ENCODE data around the gene ACR.

Gene ACR

GRCh38 chr22:50720301-50721256 is 17.4 kb upstream of the ACR start:
- Mint-ChIP-seq H3K36me3 (ENCODE audit: low read depth) (no peaks in the 10 kb centered on the region), H3K27ac (no peak overlapping the region), H3K9me3 (no peaks in the 10 kb centered on the region), H3K4me3 (no peak overlapping the region), H3K27me3 (ENCODE audit: low read depth) (no peaks in the 10 kb centered on the region), H3K4me1 (ENCODE audit: low read depth) (no peaks in the 10 kb centered on the region)

- Mint-ChIP-seq H3K4me3 (no peak overlapping the region), H3K27ac (no peak overlapping the region), H3K27me3 (ENCODE audit: low read depth) (no peaks in the 10 kb centered on the region), H3K36me3 (ENCODE audit: low read depth) (no peaks in the 10 kb centered on the region), H3K9me3 (no peaks in the 10 kb centered on the region), H3K4me1 (ENCODE audit: low read depth) (no peaks in the 10 kb centered on the region)
Observed at GRCh38 chr22:50721257-50721844, 16.7 kb upstream of the ACR start.

GRCh38 chr22:50722048-50722701 is 15.8 kb upstream of the ACR start:
- Mint-ChIP-seq H3K27ac (no peak overlapping the region), H3K36me3 (ENCODE audit: low read depth) (no peaks in the 10 kb centered on the region), H3K4me1 (ENCODE audit: low read depth) (no peaks in the 10 kb centered on the region), H3K9me3 (no peaks in the 10 kb centered on the region), H3K4me3 (no peak overlapping the region), H3K27me3 (ENCODE audit: low read depth) (no peaks in the 10 kb centered on the region)

- H3K4me1 Mint-ChIP-seq (ENCODE audit: low read depth), result no peaks in the 10 kb centered on the region
Observed at GRCh38 chr22:50722716-50723428, 15.1 kb upstream of the ACR start.

GRCh38 chr22:50723991-50724390 is 14.0 kb upstream of the ACR start:
- Mint-ChIP-seq H3K36me3 (ENCODE audit: low read depth) (no peaks in the 10 kb centered on the region), H3K4me1 (ENCODE audit: low read depth) (no peaks in the 10 kb centered on the region), H3K9me3 (no peaks in the 10 kb centered on the region), H3K27ac (no peak overlapping the region), H3K27me3 (ENCODE audit: low read depth) (no peaks in the 10 kb centered on the region), H3K4me3 (no peak overlapping the region)

More at GRCh38 chr22:50722716-50723428, 15.1 kb upstream of the ACR start:
- Mint-ChIP-seq H3K4me3 (no peak overlapping the region), H3K27ac (no peak overlapping the region), H3K36me3 (ENCODE audit: low read depth) (no peaks in the 10 kb centered on the region), H3K9me3 (no peaks in the 10 kb centered on the region), H3K27me3 (ENCODE audit: low read depth) (no peaks in the 10 kb centered on the region)

- H3K36me3 Mint-ChIP-seq (ENCODE audit: low read depth), result no peaks in the 10 kb centered on the region
- no peak overlapping the region for H3K4me3 Mint-ChIP-seq
- H3K4me1 Mint-ChIP-seq (ENCODE audit: low read depth), result no peaks in the 10 kb centered on the region
- no peaks in the 10 kb centered on the region for H3K9me3 Mint-ChIP-seq
- H3K27me3 Mint-ChIP-seq (ENCODE audit: low read depth), result no peaks in the 10 kb centered on the region
- no peak overlapping the region for H3K27ac Mint-ChIP-seq
Observed at GRCh38 chr22:50724616-50725015, 13.4 kb upstream of the ACR start.

- H3K27ac Mint-ChIP-seq, result no peak overlapping the region
- H3K4me3 Mint-ChIP-seq, result no peak overlapping the region
- no peaks in the 10 kb centered on the region for H3K36me3 Mint-ChIP-seq (ENCODE audit: low read depth)
- H3K9me3 Mint-ChIP-seq, result no peaks in the 10 kb centered on the region
- no peaks in the 10 kb centered on the region for H3K4me1 Mint-ChIP-seq (ENCODE audit: low read depth)
- no peaks in the 10 kb centered on the region for H3K27me3 Mint-ChIP-seq (ENCODE audit: low read depth)
Observed at GRCh38 chr22:50725597-50725996, 12.4 kb upstream of the ACR start.

GRCh38 chr22:50726643-50727340 is 11.2 kb upstream of the ACR start:
- Mint-ChIP-seq H3K27me3 (ENCODE audit: low read depth) (no peaks in the 10 kb centered on the region), H3K4me3 (no peak overlapping the region), H3K27ac (no peak overlapping the region), H3K4me1 (ENCODE audit: low read depth) (no peaks in the 10 kb centered on the region), H3K9me3 (no peaks in the 10 kb centered on the region), H3K36me3 (ENCODE audit: low read depth) (no peaks in the 10 kb centered on the region)

GRCh38 chr22:50727678-50728522 is 10.1 kb upstream of the ACR start:
- no peak overlapping the region for H3K27ac Mint-ChIP-seq
- no peak overlapping the region for H3K4me3 Mint-ChIP-seq
- H3K36me3 Mint-ChIP-seq (ENCODE audit: low read depth), result no peaks in the 10 kb centered on the region
- H3K9me3 Mint-ChIP-seq, result no peaks in the 10 kb centered on the region
- H3K27me3 Mint-ChIP-seq (ENCODE audit: low read depth), result no peaks in the 10 kb centered on the region
- peaks cover 1% of the 10 kb centered on the region for H3K4me1 Mint-ChIP-seq (ENCODE audit: low read depth)

- Mint-ChIP-seq H3K4me3 (no peak overlapping the region), H3K36me3 (ENCODE audit: low read depth) (no peaks in the 10 kb centered on the region), H3K9me3 (no peaks in the 10 kb centered on the region), H3K4me1 (ENCODE audit: low read depth) (peaks cover 1% of the 10 kb centered on the region), H3K27ac (no peak overlapping the region), H3K27me3 (ENCODE audit: low read depth) (no peaks in the 10 kb centered on the region)
Observed at GRCh38 chr22:50728523-50728931, 9.5 kb upstream of the ACR start.

GRCh38 chr22:50729391-50730012 is 8.5 kb upstream of the ACR start:
- Mint-ChIP-seq H3K27ac (no peak overlapping the region), H3K9me3 (no peaks in the 10 kb centered on the region), H3K4me1 (ENCODE audit: low read depth) (peaks cover 1% of the 10 kb centered on the region), H3K4me3 (no peak overlapping the region), H3K36me3 (ENCODE audit: low read depth) (no peaks in the 10 kb centered on the region), H3K27me3 (ENCODE audit: low read depth) (no peaks in the 10 kb centered on the region)

GRCh38 chr22:50730013-50730891 is 7.8 kb upstream of the ACR start:
- peaks cover 1% of the 10 kb centered on the region for H3K4me1 Mint-ChIP-seq (ENCODE audit: low read depth)
- no peaks in the 10 kb centered on the region for H3K9me3 Mint-ChIP-seq
- no peak overlapping the region for H3K4me3 Mint-ChIP-seq
- no peaks in the 10 kb centered on the region for H3K36me3 Mint-ChIP-seq (ENCODE audit: low read depth)
- H3K27me3 Mint-ChIP-seq (ENCODE audit: low read depth), result no peaks in the 10 kb centered on the region
- H3K27ac Mint-ChIP-seq, result no peak overlapping the region
